Suprapubic skin (tissue), 4 donors: ENCODE data around the gene INPP5E.

ENCODE experiments used
- EP300 ChIP-seq: sonication (generic); formaldehyde crosslinking; IDR thresholded peaks from one replicate; pipeline ENCODE4 v1.6.1; 2017; ENCODE audit warnings: antibody characterized with exemption
- POLR2A ChIP-seq, 2 donors: fragments of 450-650 bp; IDR thresholded peaks; one replicate each; pipeline ENCODE4 v1.6.1; 2017; ENCODE audit warnings: antibody characterized with exemption in 2 of 2, mild to moderate bottlenecking in 2 of 2, moderate library complexity in 2 of 2
- POLR2AphosphoS5 ChIP-seq, 3 donors: sonication (generic); formaldehyde crosslinking; IDR thresholded peaks; one replicate each; pipeline ENCODE4 v1.6.1; 2017; ENCODE audit warnings: antibody characterized with exemption in 3 of 3
- TF ChIP-seq, protein P1 (sequence below), 2 donors: fragments of 200-600 bp in 1 of 2; fragments of 450-650 bp in 1 of 2; sonication (generic) in 1 of 2; IDR thresholded peaks; one replicate each; pipeline ENCODE4 v1.5.1; 2016 to 2019; ENCODE audit warnings: antibody characterized with exemption in 2 of 2, mild to moderate bottlenecking in 1 of 2, moderate library complexity in 1 of 2

DNA sequence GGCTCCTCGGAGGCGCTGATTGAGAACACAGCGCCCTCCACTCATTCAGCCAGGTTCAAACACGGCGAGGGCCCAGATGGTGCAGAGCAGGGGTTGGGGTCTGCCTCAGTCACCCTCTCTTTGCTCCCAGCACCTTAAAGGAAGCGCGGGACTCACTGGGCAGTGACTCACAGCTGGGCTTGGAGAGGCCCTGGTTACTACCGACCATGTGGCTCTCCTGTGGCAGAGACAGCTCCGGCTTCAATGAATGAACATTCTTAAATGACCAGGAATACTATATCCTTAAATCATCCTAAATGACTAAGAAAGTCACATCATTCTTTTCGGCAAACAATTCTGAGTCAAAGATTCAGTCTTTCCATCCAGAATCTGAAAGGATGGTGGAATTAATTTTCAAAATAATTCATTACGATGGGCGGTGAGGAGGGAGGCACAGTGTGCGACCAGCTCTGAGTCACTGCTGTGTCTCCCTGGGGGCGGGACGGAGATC, 1.6 kb upstream of the INPP5E start:
- TF ChIP-seq, protein P1, sequence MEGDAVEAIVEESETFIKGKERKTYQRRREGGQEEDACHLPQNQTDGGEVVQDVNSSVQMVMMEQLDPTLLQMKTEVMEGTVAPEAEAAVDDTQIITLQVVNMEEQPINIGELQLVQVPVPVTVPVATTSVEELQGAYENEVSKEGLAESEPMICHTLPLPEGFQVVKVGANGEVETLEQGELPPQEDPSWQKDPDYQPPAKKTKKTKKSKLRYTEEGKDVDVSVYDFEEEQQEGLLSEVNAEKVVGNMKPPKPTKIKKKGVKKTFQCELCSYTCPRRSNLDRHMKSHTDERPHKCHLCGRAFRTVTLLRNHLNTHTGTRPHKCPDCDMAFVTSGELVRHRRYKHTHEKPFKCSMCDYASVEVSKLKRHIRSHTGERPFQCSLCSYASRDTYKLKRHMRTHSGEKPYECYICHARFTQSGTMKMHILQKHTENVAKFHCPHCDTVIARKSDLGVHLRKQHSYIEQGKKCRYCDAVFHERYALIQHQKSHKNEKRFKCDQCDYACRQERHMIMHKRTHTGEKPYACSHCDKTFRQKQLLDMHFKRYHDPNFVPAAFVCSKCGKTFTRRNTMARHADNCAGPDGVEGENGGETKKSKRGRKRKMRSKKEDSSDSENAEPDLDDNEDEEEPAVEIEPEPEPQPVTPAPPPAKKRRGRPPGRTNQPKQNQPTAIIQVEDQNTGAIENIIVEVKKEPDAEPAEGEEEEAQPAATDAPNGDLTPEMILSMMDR (IDR thresholded peaks at IDR 0.05): no peak
- TF ChIP-seq EP300: no peak
- TF ChIP-seq POLR2A (IDR thresholded peaks at IDR 0.05): no peak
- TF ChIP-seq POLR2AphosphoS5 (IDR thresholded peaks at IDR 0.05): no peak
